Measurements from ENCODE around the gene SMIM33.

The SMIM33 gene

GRCh38 chr5:139446956-139447779, 23.6 kb upstream of the SMIM33 start:
- DNase-seq (ENCODE audit: low read depth) = peak; percentile 81
- no peak overlapping the region for H3K4me3 ChIP-seq (ENCODE audit: control insufficient read depth, low read depth, low read length)
- TF ChIP-seq CTCF (conservative IDR thresholded peaks at IDR 0.05; ENCODE audit: control insufficient read depth, insufficient read depth, low read depth, low read length) = no peak

- H3K4me3 ChIP-seq (ENCODE audit: control insufficient read depth, low read depth, low read length) = no peak overlapping the region
- no peak for DNase-seq (ENCODE audit: low read depth)
- TF ChIP-seq CTCF (conservative IDR thresholded peaks at IDR 0.05; ENCODE audit: control insufficient read depth, insufficient read depth, low read depth, low read length) = no peak
These were observed 19.6 kb upstream of the SMIM33 start for GRCh38 chr5:139451176-139451575.

- H3K4me3 ChIP-seq (ENCODE audit: control insufficient read depth, low read depth, low read length) = no peak overlapping the region
- no peak for DNase-seq (ENCODE audit: low read depth)
- no peak for TF ChIP-seq CTCF (conservative IDR thresholded peaks at IDR 0.05; ENCODE audit: control insufficient read depth, insufficient read depth, low read depth, low read length)
These were observed 18.7 kb upstream of the SMIM33 start for GRCh38 chr5:139451878-139452660.

GRCh38 chr5:139453683-139454567, 16.9 kb upstream of the SMIM33 start:
- H3K4me3 ChIP-seq (ENCODE audit: control insufficient read depth, low read depth, low read length) = no peak overlapping the region
- no peak for TF ChIP-seq CTCF (conservative IDR thresholded peaks at IDR 0.05; ENCODE audit: control insufficient read depth, insufficient read depth, low read depth, low read length)
- no peak for DNase-seq (ENCODE audit: low read depth)

- no peak for DNase-seq (ENCODE audit: low read depth)
These were observed 16.1 kb upstream of the SMIM33 start for GRCh38 chr5:139454568-139455290.

More at GRCh38 chr5:139454568-139455290, 16.1 kb upstream of the SMIM33 start:
- TF ChIP-seq CTCF (conservative IDR thresholded peaks at IDR 0.05; ENCODE audit: control insufficient read depth, insufficient read depth, low read depth, low read length) = no peak
- H3K4me3 ChIP-seq (ENCODE audit: control insufficient read depth, low read depth, low read length) = no peak overlapping the region

Data from fibroblast of mammary gland (primary cell).